H1 (cell line): Measurements from ENCODE around the gene PAF1. TPM values are rescaled to one million over a fixed set of nuclear protein-coding genes. Genes with fewer than 3 reads are reported as not detected.

ENCODE experiments used
- CTCF ChIA-PET: fragments of 300-600 bp; sonication (Branson Sonifier 250); formaldehyde crosslinking; loops from one replicate; lab custom pipeline; 2021; ENCODE audit not compliant: partially characterized antibody; lab: Charles Lee
- POLR2A ChIA-PET: fragments of 300-600 bp; sonication (Branson Sonifier 250); formaldehyde crosslinking; loops from one replicate; lab custom pipeline; 2021; ENCODE audit warnings: inconsistent platforms; ENCODE audit not compliant: partially characterized antibody; lab: Charles Lee
- DNase-seq, 2 experiments: peaks; one replicate each; pipeline versions ENCODE4 v3.0.0 to v3.0.0-alpha.2; 2010 to 2022; ENCODE audit warnings: low spot score in 2 of 2, low read depth in 1 of 2, mixed read lengths in 1 of 2
- FAIRE-seq: peaks from 2 replicates; lab custom pipeline; 2011; peaks lifted over from hg19 to GRCh38; lab: Jason Lieb, UNC
- H2AFZ ChIP-seq: 2 replicates; pipeline ENCODE4 v1.8.1; 2012; ENCODE audit warnings: low read length, inconsistent platforms
- H2AK5ac ChIP-seq: 2 replicates; pipeline ENCODE4 v1.6.1; 2013; ENCODE audit warnings: low read depth, low read length
- H2BK120ac ChIP-seq: replicated peaks from 2 replicates; pipeline ENCODE3; 2013; ENCODE audit warnings: low read depth, low read length, inconsistent platforms
- H2BK12ac ChIP-seq: 2 replicates; pipeline ENCODE4 v1.6.1; 2013; ENCODE audit warnings: low read depth, low read length
- H2BK15ac ChIP-seq: 2 replicates; pipeline ENCODE4 v1.6.1; 2013; ENCODE audit warnings: low read length
- H2BK20ac ChIP-seq: 2 replicates; pipeline ENCODE4 v1.6.1; 2013; ENCODE audit warnings: low read length
- H2BK5ac ChIP-seq: 2 replicates; pipeline ENCODE4 v1.6.1; 2013; ENCODE audit warnings: low read depth, low read length
- H3K14ac ChIP-seq: 2 replicates; pipeline ENCODE4 v1.6.1; 2013; ENCODE audit warnings: inconsistent platforms; ENCODE audit not compliant: insufficient read length
- H3K18ac ChIP-seq: 2 replicates; pipeline ENCODE4 v1.6.1; 2013; ENCODE audit warnings: low read length; ENCODE audit errors: extremely low read depth
- H3K23ac ChIP-seq: 2 replicates; pipeline ENCODE4 v1.6.1; 2013; ENCODE audit warnings: inconsistent platforms; ENCODE audit not compliant: insufficient read length
- H3K23me2 ChIP-seq: 2 replicates; pipeline ENCODE4 v1.6.1; 2013; ENCODE audit warnings: low read depth, low read length
- H3K27ac ChIP-seq: 2 replicates; pipeline ENCODE4 v1.6.1; 2011; ENCODE audit warnings: low read depth, low read length, inconsistent platforms
- H3K27me3 ChIP-seq, 4 experiments: replicated peaks in 1 of 4; 1 replicate in 1 of 4; 2 replicates in 3 of 4; pipeline versions ENCODE4 v1.6.1 to v1.8.1; 2011 to 2013; ENCODE audit warnings: low read length in 3 of 4, mild to moderate bottlenecking in 3 of 4, inconsistent platforms in 2 of 4, mixed read lengths in 2 of 4, moderate library complexity in 1 of 4; ENCODE audit not compliant: control insufficient read depth in 3 of 4, insufficient read depth in 3 of 4; ENCODE audit errors: extremely low read depth in 1 of 4
- H3K36me3 ChIP-seq, 4 experiments: 2 replicates each; pipeline versions ENCODE4 v1.6.1 to v1.8.1; 2011 to 2013; ENCODE audit warnings: mild to moderate bottlenecking in 4 of 4, low read length in 3 of 4, moderate library complexity in 2 of 4, control low read depth in 1 of 4, inconsistent platforms in 1 of 4; ENCODE audit not compliant: insufficient read depth in 4 of 4, control insufficient read depth in 2 of 4
- H3K4ac ChIP-seq: replicated peaks from 2 replicates; pipeline ENCODE3; 2013; ENCODE audit warnings: low read length, low read depth, mixed read lengths, inconsistent platforms; ENCODE audit not compliant: insufficient read length
- H3K4me1 ChIP-seq, 4 experiments: replicated peaks in 1 of 4; 1 replicate in 1 of 4; 2 replicates in 3 of 4; pipeline versions ENCODE4 v1.6.1 to v1.8.1; 2011 to 2013; ENCODE audit warnings: low read length in 3 of 4, inconsistent platforms in 2 of 4, mixed read lengths in 1 of 4; ENCODE audit not compliant: insufficient read depth in 4 of 4, control insufficient read depth in 3 of 4
- H3K4me2 ChIP-seq, 2 experiments: 2 replicates each; pipeline versions ENCODE4 v1.6.1 to v1.8.1; 2011 to 2013; ENCODE audit warnings: low read depth in 2 of 2, low read length in 2 of 2, control low read depth in 1 of 2, inconsistent platforms in 1 of 2, mild to moderate bottlenecking in 1 of 2; ENCODE audit not compliant: insufficient read depth in 1 of 2
- H3K4me3 ChIP-seq, 4 experiments: fragments of 200-600, 300-600 bp in 1 of 4; sonication (generic), shearing (Covaris generic), sonication (Bioruptor Twin) in 1 of 4; 2 replicates each; pipeline versions ENCODE4 v1.5.1 to v1.8.1; 2011 to 2016; ENCODE audit warnings: low read length in 4 of 4, low read depth in 3 of 4, control low read depth in 2 of 4, inconsistent platforms in 2 of 4, mild to moderate bottlenecking in 2 of 4, mixed read lengths in 1 of 4, moderate library complexity in 1 of 4; ENCODE audit not compliant: insufficient read depth in 2 of 4; ENCODE audit errors: extremely low read depth in 1 of 4
- H3K56ac ChIP-seq: replicated peaks from 2 replicates; pipeline ENCODE3; 2013; ENCODE audit warnings: low read depth, mild to moderate bottlenecking, mixed read lengths, low read length, inconsistent platforms; ENCODE audit not compliant: insufficient read length
- H3K79me1 ChIP-seq: 2 replicates; pipeline ENCODE4 v1.6.1; 2013; ENCODE audit warnings: low read depth, low read length, control low read depth
- H3K79me2 ChIP-seq, 2 experiments: 2 replicates each; pipeline versions ENCODE4 v1.6.1 to v1.8.1; 2012 to 2013; ENCODE audit warnings: low read length in 2 of 2, mild to moderate bottlenecking in 2 of 2, inconsistent platforms in 1 of 2; ENCODE audit not compliant: insufficient read depth in 2 of 2, control insufficient read depth in 1 of 2
- H3K9ac ChIP-seq, 4 experiments: replicated peaks in 1 of 4; 1 replicate in 1 of 4; 2 replicates in 3 of 4; pipeline versions ENCODE4 v1.6.1 to v1.8.1; 2011 to 2013; ENCODE audit warnings: low read depth in 3 of 4, low read length in 3 of 4, control low read depth in 2 of 4, mild to moderate bottlenecking in 2 of 4, moderate library complexity in 2 of 4, inconsistent platforms in 1 of 4; ENCODE audit errors: extremely low read depth in 1 of 4
- H3K9me3 ChIP-seq, 2 experiments: 2 replicates each; pipeline versions ENCODE4 v1.6.1 to v1.8.1; 2012 to 2013; ENCODE audit warnings: mild to moderate bottlenecking in 2 of 2, moderate library complexity in 2 of 2, control low read depth in 1 of 2, inconsistent platforms in 1 of 2, low read depth in 1 of 2, low read length in 1 of 2, mixed read lengths in 1 of 2; ENCODE audit not compliant: insufficient read depth in 2 of 2
- H4K20me1 ChIP-seq, 2 experiments: replicated peaks in 1 of 2; 2 replicates each; pipeline versions ENCODE3 to v1.8.1; 2011 to 2013; ENCODE audit warnings: inconsistent platforms in 2 of 2, low read length in 2 of 2, mild to moderate bottlenecking in 1 of 2; ENCODE audit not compliant: insufficient read depth in 2 of 2, control insufficient read depth in 1 of 2
- H4K5ac ChIP-seq: 2 replicates; pipeline ENCODE4 v1.6.1; 2013; ENCODE audit warnings: low read length, low read depth, mixed read lengths, inconsistent platforms; ENCODE audit not compliant: insufficient read length
- H4K8ac ChIP-seq: 2 replicates; pipeline ENCODE4 v1.8.0; 2013; ENCODE audit warnings: mild to moderate bottlenecking, moderate library complexity, low read length, inconsistent platforms; ENCODE audit not compliant: insufficient read depth; ENCODE audit errors: extremely low read depth
- H4K91ac ChIP-seq: replicated peaks from 2 replicates; pipeline ENCODE3; 2013; ENCODE audit warnings: low read length, mixed read lengths, inconsistent platforms; ENCODE audit not compliant: insufficient read length
- CREB1 ChIP-seq: IDR thresholded peaks from 2 replicates; pipeline ENCODE4 v1.6.1; 2012; ENCODE audit warnings: inconsistent platforms
- PHF8 ChIP-seq: fragments of 200-600 bp; sonication (generic); conservative IDR thresholded peaks from 2 replicates; pipeline ENCODE4 v1.7.1; 2012; ENCODE audit warnings: low read depth, mild to moderate bottlenecking, inconsistent platforms, low read length, moderate library complexity
- SIN3A ChIP-seq, 2 experiments: IDR thresholded peaks in 1 of 2; conservative IDR thresholded peaks in 1 of 2; 2 replicates each; pipeline ENCODE4 v1.6.1; 2011 to 2012; ENCODE audit warnings: low read length in 2 of 2, improper control_type of control experiment in 1 of 2, low read depth in 1 of 2, mild to moderate bottlenecking in 1 of 2
- TBP ChIP-seq: IDR thresholded peaks from 2 replicates; pipeline ENCODE4 v1.6.1; 2011; ENCODE audit warnings: low read depth, low read length, improper control_type of control experiment
- TCF12 ChIP-seq: IDR thresholded peaks from 2 replicates; pipeline ENCODE4 v1.6.1; 2011; ENCODE audit warnings: low read depth, mild to moderate bottlenecking, low read length
- WGBS, 2 experiments: shearing (Covaris generic) in 1 of 2; methylation state at CpG; one replicate each; pipeline versions ENCODE4 v1.1.6 to v1.1.7; 2013 to 2015; ENCODE audit warnings: low lambda C conversion rate in 2 of 2, mixed read lengths in 2 of 2, inconsistent platforms in 1 of 2, low coverage in 1 of 2, missing lambda C conversion rate in 1 of 2; ENCODE audit not compliant: insufficient replicate concordance in 2 of 2, insufficient coverage in 1 of 2, insufficient read length in 1 of 2; ENCODE audit errors: extremely low coverage in 1 of 2, missing lambda C conversion rate in 1 of 2; 5-methylcytosine and 5-hydroxymethylcytosine counted together
- polyA plus RNA-seq, 7 experiments: library from polyadenylated mRNA; depleted of rRNA in 3 of 7; stranded (reverse) in 5 of 7; unstranded in 2 of 7; fragments of >200 nt in 5 of 7; fragments of 200-250 nt in 2 of 7; gene quantifications; 1 replicate in 5 of 7; 2 replicates in 1 of 7; 4 replicates in 1 of 7; pipeline versions ENCODE4 v1.2.1 to v1.2.3, GENCODE V29; 2011 to 2013; ENCODE audit warnings: missing spikeins in 2 of 7, mixed read lengths in 2 of 7
- total RNA-seq: library from RNA; stranded (reverse); fragmentation: NEBNext Ultra II Directional; extraction: Animal tissue kit (Norgen Biotek cat#: 25700); gene quantifications from 2 replicates; pipeline ENCODE4 v1.2.1, GENCODE V29; 2021
- TF ChIP-seq, protein P1 (sequence below): IDR thresholded peaks from 2 replicates; pipeline ENCODE4 v1.6.1; 2011; ENCODE audit warnings: low read depth, mild to moderate bottlenecking, low read length; ENCODE audit not compliant: insufficient read depth
- TF ChIP-seq, protein P2 (sequence below): IDR thresholded peaks from 2 replicates; pipeline ENCODE4 v1.6.1; 2011; ENCODE audit warnings: low read length, improper control_type of control experiment
- TF ChIP-seq, protein P3 (sequence below): IDR thresholded peaks from 2 replicates; pipeline ENCODE4 v1.6.1; 2012; ENCODE audit warnings: inconsistent platforms

PAF1 gene
- total and polyA plus RNA-seq, 2 of the 8 experiments (the other 6 are each of a cell fraction or from before 2014, with no cell fraction given) = 31.4 to 58.6 TPM

- peak within 1 kb of the TSS; percentile 97 to 99 (median 98) for H3K4me3 ChIP-seq
- FAIRE-seq = no peak
- TF ChIP-seq, protein P1, sequence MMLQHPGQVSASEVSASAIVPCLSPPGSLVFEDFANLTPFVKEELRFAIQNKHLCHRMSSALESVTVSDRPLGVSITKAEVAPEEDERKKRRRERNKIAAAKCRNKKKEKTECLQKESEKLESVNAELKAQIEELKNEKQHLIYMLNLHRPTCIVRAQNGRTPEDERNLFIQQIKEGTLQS = peak; percentile 75
- TF ChIP-seq TBP (peak; percentile 98), TCF12 (0 out of 2 replicates have a peak, but pooled peaks have one; percentile 11), CREB1 (peak; percentile 66), SIN3A (conservative IDR thresholded peaks at IDR 0.05 in 1 of 2, IDR thresholded peaks at IDR 0.05 in 1 of 2; ENCODE audit: low read depth in 1 of 2, low read length in 2 of 2) (peak; percentile 46 to 91; a peak in 2 of 4 replicates), PHF8 (peak; percentile 99)
- TF ChIP-seq, protein P2, sequence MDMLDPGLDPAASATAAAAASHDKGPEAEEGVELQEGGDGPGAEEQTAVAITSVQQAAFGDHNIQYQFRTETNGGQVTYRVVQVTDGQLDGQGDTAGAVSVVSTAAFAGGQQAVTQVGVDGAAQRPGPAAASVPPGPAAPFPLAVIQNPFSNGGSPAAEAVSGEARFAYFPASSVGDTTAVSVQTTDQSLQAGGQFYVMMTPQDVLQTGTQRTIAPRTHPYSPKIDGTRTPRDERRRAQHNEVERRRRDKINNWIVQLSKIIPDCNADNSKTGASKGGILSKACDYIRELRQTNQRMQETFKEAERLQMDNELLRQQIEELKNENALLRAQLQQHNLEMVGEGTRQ = no peak
- TF ChIP-seq, protein P3, sequence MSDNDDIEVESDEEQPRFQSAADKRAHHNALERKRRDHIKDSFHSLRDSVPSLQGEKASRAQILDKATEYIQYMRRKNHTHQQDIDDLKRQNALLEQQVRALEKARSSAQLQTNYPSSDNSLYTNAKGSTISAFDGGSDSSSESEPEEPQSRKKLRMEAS = peak; percentile 78
Observed at GRCh38 chr19:39435499-39436349, 44.8 kb upstream of the PAF1 start, which contains the start of gene RPS16. Gene RPS16, minus strand, starts transcription at chr19:39435949. Its CDS starts 54 bp downstream, at chr19:39435895.

More at GRCh38 chr19:39435499-39436349, 44.8 kb upstream of the PAF1 start, which contains the start of gene RPS16:
- Histone ChIP-seq H3K23me2 (peaks cover 8% of the 10 kb centered on the region), H2BK12ac (peak within 1 kb of the TSS; percentile 7; the same call in 1 of the 2 replicates), H2BK120ac (no peak within 1 kb of the TSS), H3K4me1 (peaks cover 0 to 10% (median 2%) of the 10 kb centered on the region in 4 experiments; a peak in 6 of 7 replicates), H2BK5ac (peak within 1 kb of the TSS; percentile 98), H3K18ac (peak within 1 kb of the TSS; percentile 99), H3K36me3 (peaks cover 20 to 30% (median 23%) of the 10 kb centered on the region in 4 experiments), H4K5ac (peak within 1 kb of the TSS; percentile 97), H3K23ac (no peak within 1 kb of the TSS), H4K91ac (peak within 1 kb of the TSS; percentile 96), H3K27ac (peak within 1 kb of the TSS; percentile 91), H4K8ac (peak within 1 kb of the TSS; percentile 35; the same call in 1 of the 2 replicates), H3K79me1 (peaks cover 8% of the 10 kb centered on the region), H3K27me3 (no peaks in the 10 kb centered on the region; a peak in 1 of 7 replicates), H3K56ac (peak within 1 kb of the TSS; percentile 89), H3K4me2 (peak within 1 kb of the TSS; percentile 82 to 87), H4K20me1 (peaks cover 2 to 18% of the 10 kb centered on the region in 2 experiments), H2BK20ac (no peak within 1 kb of the TSS), H3K79me2 (peaks cover 7 to 20% of the 10 kb centered on the region in 2 experiments; a peak in 3 of 4 replicates), H2AFZ (no peak within 1 kb of the TSS), H2AK5ac (0 out of 2 replicates have a peak within 1 kb of the TSS, but pooled peaks have one; percentile 75), H3K14ac (peak within 1 kb of the TSS; percentile 49), H2BK15ac (no peak within 1 kb of the TSS), H3K9ac (peak within 1 kb of the TSS; percentile 90 to 97 (median 96)), H3K4ac (peak within 1 kb of the TSS; percentile 40), H3K9me3 (no peaks in the 10 kb centered on the region)
- WGBS, 2 experiments = 2% methylated on average over 56 of the region's 61 CpGs; no CpG with 5 or more reads in 1 of the 2 experiments
- POLR2A ChIA-PET = interaction anchor here (0.5 to 47.8 kb wide), 35 partner anchors 11 to 398 kb away, joined by 3 to 1154 read pairs (median 7); partner anchors contain the start of genes DLL3, DYRK1B, EID2B and IFNL1
- DNase-seq = peak; percentile 95 to 97
- CTCF ChIA-PET = interaction anchor here (0.5 to 1.6 kb wide), 13 partner anchors 9 to 74 kb away, joined by 3 to 11 read pairs (median 5); partner anchors contain the start of genes PLEKHG2 and SUPT5H
